ENCODE measurements around the gene KLF15. TPM values are rescaled to one million over a fixed set of nuclear protein-coding genes. Genes with fewer than 3 reads are reported as not detected.

The KLF15 gene
- total RNA-seq, 2 experiments from 2014 or later = not detected

- DNase-seq (no peak), ATAC-seq (no peak)
- H3K27ac Mint-ChIP-seq = no peak overlapping the region
- H3K9me3 Mint-ChIP-seq (ENCODE audit: insufficient read depth) = no peaks in the 10 kb centered on the region
- ChIA-PET CTCF (no interaction called here), POLR2A (no interaction called here)
- H3K4me1 Mint-ChIP-seq (ENCODE audit: low read depth) = no peaks in the 10 kb centered on the region
- no peaks in the 10 kb centered on the region for H3K27me3 Mint-ChIP-seq (ENCODE audit: low read depth)
- H3K36me3 Mint-ChIP-seq (ENCODE audit: low read depth) = no peaks in the 10 kb centered on the region
- no peak overlapping the region for H3K4me3 Mint-ChIP-seq
These were observed 10.7 kb downstream of the KLF15 start for GRCh38 chr3:126346466-126346865.

GRCh38 chr3:126345641-126346460 lies 11.4 kb downstream of the KLF15 start:
- DNase-seq (no peak), ATAC-seq (no peak)
- Mint-ChIP-seq H3K9me3 (ENCODE audit: insufficient read depth) (no peaks in the 10 kb centered on the region), H3K27me3 (ENCODE audit: low read depth) (no peaks in the 10 kb centered on the region), H3K4me3 (no peak overlapping the region), H3K27ac (no peak overlapping the region), H3K4me1 (ENCODE audit: low read depth) (no peaks in the 10 kb centered on the region), H3K36me3 (ENCODE audit: low read depth) (no peaks in the 10 kb centered on the region)
- ChIA-PET CTCF (no interaction called here), POLR2A (no interaction called here)

GRCh38 chr3:126345231-126345630 lies 12.0 kb downstream of the KLF15 start:
- POLR2A ChIA-PET = no interaction called here
- H3K4me1 Mint-ChIP-seq (ENCODE audit: low read depth) = no peaks in the 10 kb centered on the region

GRCh38 chr3:126344380-126345041 lies 12.7 kb downstream of the KLF15 start:
- no peak for ATAC-seq
- no peak overlapping the region for H3K27ac Mint-ChIP-seq
- H3K4me1 Mint-ChIP-seq (ENCODE audit: low read depth) = no peaks in the 10 kb centered on the region
- H3K9me3 Mint-ChIP-seq (ENCODE audit: insufficient read depth) = no peaks in the 10 kb centered on the region
- H3K4me3 Mint-ChIP-seq = no peak overlapping the region
- no peak for DNase-seq
- H3K27me3 Mint-ChIP-seq (ENCODE audit: low read depth) = no peaks in the 10 kb centered on the region
- CTCF ChIA-PET = no interaction called here
- POLR2A ChIA-PET = no interaction called here
- no peaks in the 10 kb centered on the region for H3K36me3 Mint-ChIP-seq (ENCODE audit: low read depth)

More at GRCh38 chr3:126345231-126345630, 12.0 kb downstream of the KLF15 start:
- CTCF ChIA-PET = no interaction called here
- H3K4me3 Mint-ChIP-seq = no peak overlapping the region
- H3K36me3 Mint-ChIP-seq (ENCODE audit: low read depth) = no peaks in the 10 kb centered on the region
- DNase-seq (no peak), ATAC-seq (no peak)
- H3K27me3 Mint-ChIP-seq (ENCODE audit: low read depth) = no peaks in the 10 kb centered on the region
- H3K9me3 Mint-ChIP-seq (ENCODE audit: insufficient read depth) = no peaks in the 10 kb centered on the region
- no peak overlapping the region for H3K27ac Mint-ChIP-seq

- Mint-ChIP-seq H3K9me3 (ENCODE audit: insufficient read depth) (no peaks in the 10 kb centered on the region), H3K36me3 (ENCODE audit: low read depth) (no peaks in the 10 kb centered on the region), H3K27ac (no peak overlapping the region), H3K27me3 (ENCODE audit: low read depth) (no peaks in the 10 kb centered on the region), H3K4me3 (no peak overlapping the region), H3K4me1 (ENCODE audit: low read depth) (no peaks in the 10 kb centered on the region)
- ChIA-PET POLR2A (no interaction called here), CTCF (no interaction called here)
- DNase-seq (no peak), ATAC-seq (no peak)
These were observed 13.6 kb downstream of the KLF15 start for GRCh38 chr3:126343649-126344035.

GRCh38 chr3:126342991-126343648 lies 14.1 kb downstream of the KLF15 start:
- POLR2A ChIA-PET = no interaction called here
- CTCF ChIA-PET = no interaction called here
- Mint-ChIP-seq H3K27ac (no peak overlapping the region), H3K4me3 (no peak overlapping the region), H3K27me3 (ENCODE audit: low read depth) (no peaks in the 10 kb centered on the region), H3K36me3 (ENCODE audit: low read depth) (no peaks in the 10 kb centered on the region), H3K9me3 (ENCODE audit: insufficient read depth) (no peaks in the 10 kb centered on the region), H3K4me1 (ENCODE audit: low read depth) (no peaks in the 10 kb centered on the region)
- ATAC-seq (no peak), DNase-seq (no peak)

GRCh38 chr3:126342211-126342610 lies 15.0 kb downstream of the KLF15 start:
- no peak overlapping the region for H3K27ac Mint-ChIP-seq
- H3K4me1 Mint-ChIP-seq (ENCODE audit: low read depth) = no peaks in the 10 kb centered on the region
- H3K27me3 Mint-ChIP-seq (ENCODE audit: low read depth) = no peaks in the 10 kb centered on the region
- ChIA-PET CTCF (no interaction called here), POLR2A (no interaction called here)
- no peak for DNase-seq
- H3K9me3 Mint-ChIP-seq (ENCODE audit: insufficient read depth) = no peaks in the 10 kb centered on the region
- no peak for ATAC-seq
- H3K36me3 Mint-ChIP-seq (ENCODE audit: low read depth) = no peaks in the 10 kb centered on the region
- H3K4me3 Mint-ChIP-seq = no peak overlapping the region

- H3K9me3 Mint-ChIP-seq (ENCODE audit: insufficient read depth) = no peaks in the 10 kb centered on the region
- ATAC-seq = no peak
- H3K4me1 Mint-ChIP-seq (ENCODE audit: low read depth) = no peaks in the 10 kb centered on the region
- no peak overlapping the region for H3K4me3 Mint-ChIP-seq
- ChIA-PET POLR2A (no interaction called here), CTCF (no interaction called here)
- H3K27ac Mint-ChIP-seq = no peak overlapping the region
- H3K36me3 Mint-ChIP-seq (ENCODE audit: low read depth) = no peaks in the 10 kb centered on the region
- no peaks in the 10 kb centered on the region for H3K27me3 Mint-ChIP-seq (ENCODE audit: low read depth)
- no peak for DNase-seq
These were observed 15.5 kb downstream of the KLF15 start for GRCh38 chr3:126341755-126342150.

- DNase-seq (no peak), ATAC-seq (no peak)
- H3K36me3 Mint-ChIP-seq (ENCODE audit: low read depth) = no peaks in the 10 kb centered on the region
- no peak overlapping the region for H3K27ac Mint-ChIP-seq
- no peak overlapping the region for H3K4me3 Mint-ChIP-seq
- no peaks in the 10 kb centered on the region for H3K27me3 Mint-ChIP-seq (ENCODE audit: low read depth)
- no peaks in the 10 kb centered on the region for H3K4me1 Mint-ChIP-seq (ENCODE audit: low read depth)
- POLR2A ChIA-PET = no interaction called here
- CTCF ChIA-PET = no interaction called here
- H3K9me3 Mint-ChIP-seq (ENCODE audit: insufficient read depth) = no peaks in the 10 kb centered on the region
These were observed 16.1 kb downstream of the KLF15 start for GRCh38 chr3:126340943-126341754.

GRCh38 chr3:126340596-126340942 lies 16.6 kb downstream of the KLF15 start:
- H3K27ac Mint-ChIP-seq = no peak overlapping the region
- H3K9me3 Mint-ChIP-seq (ENCODE audit: insufficient read depth) = no peaks in the 10 kb centered on the region
- ChIA-PET CTCF (no interaction called here), POLR2A (no interaction called here)
- DNase-seq = no peak
- no peak for ATAC-seq
- no peaks in the 10 kb centered on the region for H3K4me1 Mint-ChIP-seq (ENCODE audit: low read depth)
- H3K36me3 Mint-ChIP-seq (ENCODE audit: low read depth) = no peaks in the 10 kb centered on the region
- H3K27me3 Mint-ChIP-seq (ENCODE audit: low read depth) = no peaks in the 10 kb centered on the region
- no peak overlapping the region for H3K4me3 Mint-ChIP-seq

GRCh38 chr3:126340081-126340511 lies 17.1 kb downstream of the KLF15 start:
- POLR2A ChIA-PET = no interaction called here
- Mint-ChIP-seq H3K27ac (no peak overlapping the region), H3K4me3 (no peak overlapping the region), H3K27me3 (ENCODE audit: low read depth) (no peaks in the 10 kb centered on the region), H3K36me3 (ENCODE audit: low read depth) (no peaks in the 10 kb centered on the region), H3K9me3 (ENCODE audit: insufficient read depth) (no peaks in the 10 kb centered on the region), H3K4me1 (ENCODE audit: low read depth) (no peaks in the 10 kb centered on the region)
- DNase-seq (no peak), ATAC-seq (no peak)
- CTCF ChIA-PET = no interaction called here

GRCh38 chr3:126339466-126339865 lies 17.7 kb downstream of the KLF15 start:
- no peaks in the 10 kb centered on the region for H3K9me3 Mint-ChIP-seq (ENCODE audit: insufficient read depth)
- CTCF ChIA-PET = no interaction called here

More at GRCh38 chr3:126339466-126339865, 17.7 kb downstream of the KLF15 start:
- Mint-ChIP-seq H3K27me3 (ENCODE audit: low read depth) (no peaks in the 10 kb centered on the region), H3K4me1 (ENCODE audit: low read depth) (no peaks in the 10 kb centered on the region), H3K36me3 (ENCODE audit: low read depth) (no peaks in the 10 kb centered on the region), H3K27ac (no peak overlapping the region), H3K4me3 (no peak overlapping the region)
- ATAC-seq (no peak), DNase-seq (no peak)
- POLR2A ChIA-PET = no interaction called here

Measured in activated CD8-positive, alpha-beta T cell treated with anti-CD3 and anti-CD28 coated beads, Interleukin-2, amount 10 ng/mL, durations not matched to agents 7 days and 5 days (primary cell).